SK-N-SH treated with all-trans-retinoic acid at 6 μM for 48 hours (cell line): ENCODE results near the gene ZFAND3.

Experiments
- ATAC-seq: fragments of 200-7000 bp; cut with Tn5 transposase; 3 replicates; pipeline ENCODE4 v1.9.1; 2020; ENCODE audit warnings: mild to moderate bottlenecking, moderate library complexity
- ARNTL ChIP-seq: fragments of 450-650 bp; formaldehyde crosslinking; IDR thresholded peaks from 2 replicates; pipeline ENCODE4 v1.5.0; 2020; ENCODE audit warnings: low read depth, mild to moderate bottlenecking, moderate library complexity, borderline replicate concordance
- BACH2 ChIP-seq: fragments of 250-450 bp; sonication (Bioruptor Pico); IDR thresholded peaks from 2 replicates; pipeline ENCODE4 v1.9.0; 2021; ENCODE audit warnings: mild to moderate bottlenecking, borderline replicate concordance
- CSDC2 ChIP-seq: fragments of 250-450 bp; sonication (Bioruptor Pico); IDR thresholded peaks from 2 replicates; pipeline ENCODE4 v1.5.0; 2020; ENCODE audit warnings: mild to moderate bottlenecking, moderate library complexity
- ESRRG ChIP-seq: fragments of 250-450 bp; sonication (Bioruptor Pico); IDR thresholded peaks from 2 replicates; pipeline ENCODE4 v1.6.1; 2021; ENCODE audit warnings: mild to moderate bottlenecking
- GLIS3 ChIP-seq: fragments of 250-450 bp; sonication (Bioruptor Pico); IDR thresholded peaks from 2 replicates; pipeline ENCODE4 v1.5.0; 2020; ENCODE audit warnings: mild to moderate bottlenecking, moderate library complexity
- ISL1 ChIP-seq: fragments of 250-450 bp; sonication (Bioruptor Pico); IDR thresholded peaks from 2 replicates; pipeline ENCODE4 v2.1.2; 2022; ENCODE audit warnings: mild to moderate bottlenecking, moderate library complexity
- OSR1 ChIP-seq: fragments of 250-450 bp; sonication (Bioruptor Pico); IDR thresholded peaks from 2 replicates; pipeline ENCODE4 v1.8.0; 2022; ENCODE audit warnings: moderate library complexity, mild to moderate bottlenecking, inconsistent platforms
- PATZ1 ChIP-seq: fragments of 250-450 bp; sonication (Bioruptor Pico); IDR thresholded peaks from 2 replicates; pipeline ENCODE4 v1.8.0; 2020; ENCODE audit warnings: mild to moderate bottlenecking, moderate library complexity, borderline replicate concordance
- PPARA ChIP-seq: fragments of 250-450 bp; sonication (Bioruptor Pico); IDR thresholded peaks from 2 replicates; pipeline ENCODE4 v1.5.0; 2020; ENCODE audit warnings: mild to moderate bottlenecking, borderline replicate concordance
- RARB ChIP-seq: fragments of 250-450 bp; sonication (Bioruptor Pico); IDR thresholded peaks from 2 replicates; pipeline ENCODE4 v1.8.0; 2021; ENCODE audit warnings: mild to moderate bottlenecking, moderate library complexity
- SNAI2 ChIP-seq: fragments of 250-450 bp; sonication (Bioruptor Pico); IDR thresholded peaks from 2 replicates; pipeline ENCODE4 v1.5.0; 2020; ENCODE audit warnings: mild to moderate bottlenecking, moderate library complexity
- TCF4 ChIP-seq: fragments of 250-450 bp; sonication (Bioruptor Pico); IDR thresholded peaks from 2 replicates; pipeline ENCODE4 v1.8.0; 2021; ENCODE audit warnings: mild to moderate bottlenecking, moderate library complexity, borderline replicate concordance
- TOX ChIP-seq: fragments of 250-450 bp; sonication (Bioruptor Pico); IDR thresholded peaks from 2 replicates; pipeline ENCODE4 v1.8.0; 2021; ENCODE audit warnings: mild to moderate bottlenecking, moderate library complexity, borderline replicate concordance
- ZC3H10 ChIP-seq: fragments of 250-450 bp; sonication (Bioruptor Pico); IDR thresholded peaks from 2 replicates; pipeline ENCODE4 v1.5.1; 2021; ENCODE audit warnings: mild to moderate bottlenecking, moderate library complexity
- ZFP3 ChIP-seq: fragments of 250-450 bp; sonication (Bioruptor Pico); IDR thresholded peaks from 2 replicates; pipeline ENCODE4 v1.5.0; 2020; ENCODE audit warnings: mild to moderate bottlenecking, moderate library complexity
- ZFP30 ChIP-seq: fragments of 450-650 bp; formaldehyde crosslinking; IDR thresholded peaks from 2 replicates; pipeline ENCODE4 v1.5.0; 2022; ENCODE audit warnings: mild to moderate bottlenecking, moderate library complexity
- ZNF565 ChIP-seq: fragments of 450-650 bp; formaldehyde crosslinking; conservative IDR thresholded peaks from 2 replicates; pipeline ENCODE4 v1.5.0; 2020; ENCODE audit warnings: low read depth, mild to moderate bottlenecking, moderate library complexity
- ZNF70 ChIP-seq: fragments of 450-650 bp; formaldehyde crosslinking; IDR thresholded peaks from 2 replicates; pipeline ENCODE4 v1.5.0; 2020; ENCODE audit warnings: mild to moderate bottlenecking, moderate library complexity
- ZNF8 ChIP-seq: fragments of 450-650 bp; formaldehyde crosslinking; IDR thresholded peaks from 2 replicates; pipeline ENCODE4 v1.5.0; 2020; ENCODE audit warnings: mild to moderate bottlenecking, moderate library complexity
- TF ChIP-seq, protein P1 (sequence below): fragments of 250-450 bp; sonication (Bioruptor Pico); IDR thresholded peaks from 2 replicates; pipeline ENCODE4 v1.8.0; 2021; ENCODE audit warnings: low read depth, mild to moderate bottlenecking, moderate library complexity, borderline replicate concordance
- TF ChIP-seq, protein P2 (sequence below): fragments of 250-450 bp; sonication (Bioruptor Pico); IDR thresholded peaks from 2 replicates; pipeline ENCODE4 v1.5.1; 2021; ENCODE audit warnings: mild to moderate bottlenecking, moderate library complexity
- TF ChIP-seq, protein P3 (sequence below): fragments of 250-450 bp; sonication (Bioruptor Pico); IDR thresholded peaks from 2 replicates; pipeline ENCODE4 v1.5.1; 2020; ENCODE audit warnings: low read depth, mild to moderate bottlenecking, moderate library complexity

Gene ZFAND3

DNA sequence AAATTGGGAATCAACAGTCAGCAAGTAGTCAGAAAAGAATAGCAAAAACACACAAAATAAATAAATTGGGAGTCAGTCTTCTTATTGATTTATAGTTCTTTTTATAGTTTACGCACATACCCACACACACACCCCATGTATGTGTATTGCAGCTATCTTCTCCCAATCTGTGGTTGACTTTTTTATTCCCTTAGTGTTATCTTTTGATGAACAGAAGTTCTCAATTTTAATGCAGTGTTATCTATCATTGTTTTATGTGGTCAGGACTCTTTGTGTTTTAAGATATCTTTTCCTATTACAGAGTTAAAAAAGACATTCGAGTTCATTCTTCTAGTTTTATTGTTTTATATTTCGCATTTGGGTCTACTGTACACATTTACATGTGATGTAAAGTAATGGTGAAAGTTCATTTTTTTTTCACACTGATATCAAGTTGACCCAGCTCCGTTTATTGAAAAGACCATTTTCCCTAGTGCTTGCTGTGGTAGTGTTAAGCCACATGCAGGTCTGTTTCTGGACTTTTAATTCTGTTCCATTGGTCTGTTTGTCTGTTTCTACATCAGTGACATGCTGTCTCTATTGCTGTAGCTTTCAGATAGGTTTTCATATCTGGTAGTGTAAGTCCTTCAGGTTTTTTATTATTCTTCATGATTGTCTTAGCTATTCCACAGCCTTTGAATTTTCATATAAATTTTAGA lies 78.4 kb downstream of the ZFAND3 start (continued):
- TF ChIP-seq PATZ1 (CRISPR knock-in tag) (no peak), ZC3H10 (no peak)
- TF ChIP-seq, all 23 proteins: peak for 0

GRCh38 chr6:37903351-37904340 lies 84.1 kb downstream of the ZFAND3 start:
- TF ChIP-seq, protein P1, sequence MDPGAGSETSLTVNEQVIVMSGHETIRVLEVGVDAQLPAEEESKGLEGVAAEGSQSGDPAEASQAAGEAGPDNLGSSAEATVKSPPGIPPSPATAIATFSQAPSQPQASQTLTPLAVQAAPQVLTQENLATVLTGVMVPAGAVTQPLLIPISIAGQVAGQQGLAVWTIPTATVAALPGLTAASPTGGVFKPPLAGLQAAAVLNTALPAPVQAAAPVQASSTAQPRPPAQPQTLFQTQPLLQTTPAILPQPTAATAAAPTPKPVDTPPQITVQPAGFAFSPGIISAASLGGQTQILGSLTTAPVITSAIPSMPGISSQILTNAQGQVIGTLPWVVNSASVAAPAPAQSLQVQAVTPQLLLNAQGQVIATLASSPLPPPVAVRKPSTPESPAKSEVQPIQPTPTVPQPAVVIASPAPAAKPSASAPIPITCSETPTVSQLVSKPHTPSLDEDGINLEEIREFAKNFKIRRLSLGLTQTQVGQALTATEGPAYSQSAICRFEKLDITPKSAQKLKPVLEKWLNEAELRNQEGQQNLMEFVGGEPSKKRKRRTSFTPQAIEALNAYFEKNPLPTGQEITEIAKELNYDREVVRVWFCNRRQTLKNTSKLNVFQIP (CRISPR knock-in tag) = no peak
- no peak for TF ChIP-seq RARB (CRISPR knock-in tag)
- TF ChIP-seq, protein P2, sequence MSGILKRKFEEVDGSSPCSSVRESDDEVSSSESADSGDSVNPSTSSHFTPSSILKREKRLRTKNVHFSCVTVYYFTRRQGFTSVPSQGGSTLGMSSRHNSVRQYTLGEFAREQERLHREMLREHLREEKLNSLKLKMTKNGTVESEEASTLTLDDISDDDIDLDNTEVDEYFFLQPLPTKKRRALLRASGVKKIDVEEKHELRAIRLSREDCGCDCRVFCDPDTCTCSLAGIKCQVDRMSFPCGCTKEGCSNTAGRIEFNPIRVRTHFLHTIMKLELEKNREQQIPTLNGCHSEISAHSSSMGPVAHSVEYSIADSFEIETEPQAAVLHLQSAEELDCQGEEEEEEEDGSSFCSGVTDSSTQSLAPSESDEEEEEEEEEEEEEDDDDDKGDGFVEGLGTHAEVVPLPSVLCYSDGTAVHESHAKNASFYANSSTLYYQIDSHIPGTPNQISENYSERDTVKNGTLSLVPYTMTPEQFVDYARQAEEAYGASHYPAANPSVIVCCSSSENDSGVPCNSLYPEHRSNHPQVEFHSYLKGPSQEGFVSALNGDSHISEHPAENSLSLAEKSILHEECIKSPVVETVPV (CRISPR knock-in tag) = no peak
- TF ChIP-seq BACH2 = no peak
- no peak for TF ChIP-seq ZFP30 (CRISPR knock-in tag)
- no peak for TF ChIP-seq PPARA
- no peak for TF ChIP-seq ESRRG
- no peak for TF ChIP-seq ZC3H10
- no peak for TF ChIP-seq ZNF8 (CRISPR knock-in tag)
- no peak for TF ChIP-seq TOX (CRISPR knock-in tag)
- TF ChIP-seq ZNF565 (CRISPR knock-in tag) = no peak
- no peak for TF ChIP-seq ZFP3
- TF ChIP-seq ISL1 (CRISPR knock-in tag) = no peak
- no peak for TF ChIP-seq OSR1 (CRISPR knock-in tag)
- TF ChIP-seq TCF4 (CRISPR knock-in tag) = no peak
- TF ChIP-seq PATZ1 (CRISPR knock-in tag) = no peak
- TF ChIP-seq, protein P3, sequence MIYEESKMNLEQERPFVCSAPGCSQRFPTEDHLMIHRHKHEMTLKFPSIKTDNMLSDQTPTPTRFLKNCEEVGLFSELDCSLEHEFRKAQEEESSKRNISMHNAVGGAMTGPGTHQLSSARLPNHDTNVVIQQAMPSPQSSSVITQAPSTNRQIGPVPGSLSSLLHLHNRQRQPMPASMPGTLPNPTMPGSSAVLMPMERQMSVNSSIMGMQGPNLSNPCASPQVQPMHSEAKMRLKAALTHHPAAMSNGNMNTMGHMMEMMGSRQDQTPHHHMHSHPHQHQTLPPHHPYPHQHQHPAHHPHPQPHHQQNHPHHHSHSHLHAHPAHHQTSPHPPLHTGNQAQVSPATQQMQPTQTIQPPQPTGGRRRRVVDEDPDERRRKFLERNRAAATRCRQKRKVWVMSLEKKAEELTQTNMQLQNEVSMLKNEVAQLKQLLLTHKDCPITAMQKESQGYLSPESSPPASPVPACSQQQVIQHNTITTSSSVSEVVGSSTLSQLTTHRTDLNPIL = no peak
- TF ChIP-seq SNAI2 (CRISPR knock-in tag) = no peak
- TF ChIP-seq ZNF70 (CRISPR knock-in tag) = no peak
- TF ChIP-seq, all 23 proteins: peak for 0
- ATAC-seq = no peak

DNA sequence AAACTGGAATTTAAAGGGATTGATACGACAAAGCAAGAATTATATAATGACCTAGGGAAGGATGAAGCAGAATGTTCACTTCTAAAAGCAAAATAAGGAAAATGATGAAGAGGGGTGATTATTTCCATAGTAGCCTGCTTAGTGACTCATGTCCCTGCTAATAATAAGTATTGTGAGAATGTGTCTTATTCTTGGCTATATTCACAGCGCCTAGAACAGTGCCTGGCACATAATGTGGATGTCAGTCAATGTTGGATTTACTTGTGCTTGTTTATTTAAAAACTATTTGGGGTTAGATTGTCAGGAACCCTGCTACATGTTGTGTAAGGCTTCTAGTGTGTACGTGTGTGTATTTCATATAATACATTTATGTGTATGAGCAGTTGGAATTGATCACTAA lies 85.1 kb downstream of the ZFAND3 start:
- no peak for ATAC-seq
- TF ChIP-seq SNAI2 (CRISPR knock-in tag) (no peak), PATZ1 (CRISPR knock-in tag) (no peak), TOX (CRISPR knock-in tag) (no peak), BACH2 (no peak), OSR1 (CRISPR knock-in tag) (no peak), ZC3H10 (no peak), ARNTL (no peak), ESRRG (no peak), CSDC2 (CRISPR knock-in tag) (no peak), RARB (CRISPR knock-in tag) (no peak), ZFP30 (CRISPR knock-in tag) (no peak), GLIS3 (no peak), ISL1 (CRISPR knock-in tag) (no peak)
- TF ChIP-seq, protein P2 (CRISPR knock-in tag) = no peak
- TF ChIP-seq, protein P1 (CRISPR knock-in tag) = no peak
